Measurements from ENCODE around the gene MAMDC2.

MAMDC2 gene

GRCh38 chr9:70065572-70065971 is 21.9 kb downstream of the MAMDC2 start:
- H3K27ac ChIP-seq = no peak overlapping the region
- no peak for TF ChIP-seq CTCF (conservative IDR thresholded peaks at IDR 0.05)

- TF ChIP-seq CTCF (conservative IDR thresholded peaks at IDR 0.05) = no peak
- no peak overlapping the region for H3K27ac ChIP-seq
These were observed 22.8 kb downstream of the MAMDC2 start for GRCh38 chr9:70066418-70066817.

- TF ChIP-seq CTCF (conservative IDR thresholded peaks at IDR 0.05) = no peak
- H3K27ac ChIP-seq = no peak overlapping the region
These were observed 23.2 kb downstream of the MAMDC2 start for GRCh38 chr9:70066874-70067273.

DNA sequence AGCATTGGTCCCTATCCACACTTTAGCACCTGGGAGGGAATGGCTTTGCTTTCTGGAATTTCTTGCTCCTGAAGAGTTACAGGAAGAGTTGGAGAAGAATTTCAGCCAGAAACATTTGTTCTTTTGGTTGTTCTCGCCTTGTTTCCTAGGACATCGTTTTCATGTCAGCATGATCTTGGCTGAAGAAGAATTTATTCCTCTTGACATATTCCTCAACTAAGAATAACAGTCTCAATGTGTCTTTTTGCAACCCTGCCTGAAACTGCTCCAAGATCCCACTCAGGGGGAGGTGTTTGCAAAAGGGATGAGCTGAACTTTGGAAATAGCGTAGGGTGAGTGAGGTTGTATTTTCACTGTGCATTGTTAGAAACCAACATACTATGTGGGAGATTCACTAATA is 26.1 kb downstream of the MAMDC2 start:
- no peak for TF ChIP-seq CTCF (conservative IDR thresholded peaks at IDR 0.05)
- no peak overlapping the region for H3K27ac ChIP-seq

- TF ChIP-seq CTCF (conservative IDR thresholded peaks at IDR 0.05) = no peak
- H3K27ac ChIP-seq = no peak overlapping the region
These were observed 29.5 kb downstream of the MAMDC2 start for GRCh38 chr9:70073193-70073592.

- no peak overlapping the region for H3K27ac ChIP-seq
- no peak for TF ChIP-seq CTCF (conservative IDR thresholded peaks at IDR 0.05)
These were observed 30.1 kb downstream of the MAMDC2 start for GRCh38 chr9:70073756-70074155.

DNA sequence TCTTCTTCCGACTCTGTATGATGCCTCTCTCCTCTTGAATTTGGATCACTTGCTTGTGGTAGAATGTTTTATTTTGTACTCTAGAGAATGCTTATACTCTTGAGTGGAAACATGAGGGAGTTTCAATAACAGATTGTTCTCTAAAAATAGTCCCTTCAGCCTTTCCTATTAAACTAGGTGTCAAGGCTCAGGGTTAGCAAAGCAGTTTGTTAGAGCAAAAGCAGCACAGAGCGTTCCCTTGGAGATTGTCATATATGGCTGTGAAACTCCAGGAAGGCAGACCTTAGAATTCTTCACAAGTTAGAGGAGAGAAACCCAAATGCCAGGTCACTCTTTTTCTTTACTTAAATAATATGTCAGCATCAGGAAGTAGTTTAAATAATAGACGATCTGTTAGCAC is 33.0 kb downstream of the MAMDC2 start:
- H3K27ac ChIP-seq = no peak overlapping the region
- TF ChIP-seq CTCF (conservative IDR thresholded peaks at IDR 0.05) = no peak

All from VCaP (cell line).